ENCODE results near the gene MAPK10. TPM values are rescaled to one million over a fixed set of nuclear protein-coding genes. Genes with fewer than 3 reads are reported as not detected.
A peak's percentile ranks its signal among the peaks of the same experiment; 100 is the strongest.

Gene MAPK10
- total and polyA plus RNA-seq, 2 donors (not counting 3 experiments of a cell fraction or from before 2014, with no cell fraction given): 0.17 TPM; not detected in 1

GRCh38 chr4:86033171-86033570, 326.7 kb downstream of the MAPK10 start:
- H2AFZ ChIP-seq (ENCODE audit: low read depth, low read length): peak overlapping the region; percentile 52

More at GRCh38 chr4:86033171-86033570, 326.7 kb downstream of the MAPK10 start:
- TF ChIP-seq MAX (IDR thresholded peaks at IDR 0.05; ENCODE audit: insufficient read depth, insufficient read length): no peak
- peak in 1 of 2 donors; percentile 4 for TF ChIP-seq CTCF (IDR thresholded peaks at IDR 0.05; ENCODE audit: extremely low read depth in 1 of 2, insufficient read depth in 1 of 2, low read depth in 1 of 2, low read length in 2 of 2)
- TF ChIP-seq GATA2 (IDR thresholded peaks at IDR 0.05; ENCODE audit: insufficient read depth, insufficient read length, low read depth, low read length): no peak
- Histone ChIP-seq H3K9me3 (replicated peaks; ENCODE audit: control insufficient read depth, insufficient read depth, low read length) (no peaks in the 10 kb centered on the region), H3K79me2 (ENCODE audit: control insufficient read depth, insufficient read depth, low read length) (no peaks in the 10 kb centered on the region), H3K4me2 (ENCODE audit: insufficient read depth, low read length) (peak overlapping the region; percentile 24), H3K4me1 (ENCODE audit: control insufficient read depth, extremely low read depth, insufficient read depth, low read length) (peaks cover 46% of the 10 kb centered on the region), H3K4me3 (replicated peaks in 1 of 3; ENCODE audit: insufficient read depth in 1 of 3, low read depth in 1 of 3, low read length in 3 of 3) (no peak overlapping the region), H3K27me3 (ENCODE audit: control insufficient read depth in 2 of 2, insufficient read depth in 2 of 2, low read length in 2 of 2) (no peaks in the 10 kb centered on the region), H3K9ac (replicated peaks; ENCODE audit: extremely low read depth, insufficient read depth, low read length) (no peak overlapping the region), H3K36me3 (ENCODE audit: control insufficient read depth in 2 of 2, extremely low read depth in 1 of 2, insufficient read depth in 2 of 2, low read length in 2 of 2) (no peaks in the 10 kb centered on the region), H3K27ac (ENCODE audit: insufficient read depth, low read depth, low read length) (peak overlapping the region; percentile 50), H4K20me1 (replicated peaks; ENCODE audit: control insufficient read depth, extremely low read depth, insufficient read depth, low read length) (no peaks in the 10 kb centered on the region), H3K9me1 (replicated peaks; ENCODE audit: control insufficient read depth, extremely low read depth, insufficient read depth, low read length) (no peaks in the 10 kb centered on the region)
- intact Hi-C loops (cut with micrococcal nuclease): no loop called here
- no peak for FAIRE-seq
- ChIA-PET POLR2A (no interaction called here), CTCF (interaction anchor here (0.9 to 2.2 kb wide), 9 partner anchors 8 to 286 kb away, joined by 3 to 16 read pairs (median 8); no protein-coding TSS in a partner anchor)
- BruUV-seq (replicated peaks): no TSS peak
- dilution Hi-C loops (cut with MboI; ENCODE audit: extremely low pct_ligation_motif_present, low sequenced_read_pairs): no loop called here
- peak; percentile 83 for DNase-seq (ENCODE audit: low read depth, low spot score)

All from endothelial cell of umbilical vein (primary cell).